Bronchial epithelial cell (primary cell): ENCODE results near the gene CDK18. TPM values are rescaled to one million over a fixed set of nuclear protein-coding genes. Genes with fewer than 3 reads are reported as not detected.

Experiments used
- DNase-seq: peaks from one replicate; pipeline ENCODE4 v3.0.0-alpha.2; 2010; ENCODE audit warnings: low read depth
- FAIRE-seq: peaks from 2 replicates; lab custom pipeline; 2011; peaks lifted over from hg19 to GRCh38; lab: Jason Lieb, UNC
- H3K27me3 ChIP-seq: 2 replicates; pipeline ENCODE4 v1.5.1; 2011; ENCODE audit warnings: low read length; ENCODE audit not compliant: control insufficient read depth, insufficient read depth
- H3K36me3 ChIP-seq: 2 replicates; pipeline ENCODE4 v1.5.1; 2011; ENCODE audit warnings: low read length; ENCODE audit not compliant: control insufficient read depth, insufficient read depth
- H3K4me3 ChIP-seq: 2 replicates; pipeline ENCODE4 v1.5.1; 2011; ENCODE audit warnings: mild to moderate bottlenecking, low read depth, low read length, control low read depth
- total RNA-seq: library from RNA; depleted of rRNA; stranded (reverse); fragments of >200 nt; gene quantifications from 2 replicates; pipeline ENCODE4 v1.2.1, GENCODE V29; 2014
- TF ChIP-seq, protein P1 (sequence below): IDR thresholded peaks from 2 replicates; pipeline ENCODE4 v1.5.1; 2011; ENCODE audit warnings: mild to moderate bottlenecking, moderate library complexity, low read length, control low read depth, inconsistent platforms; ENCODE audit not compliant: insufficient read depth, severe bottlenecking

The CDK18 gene
- total RNA-seq, 1 donor from 2014 or later, result 1.8 TPM

- no peak for DNase-seq
- Histone ChIP-seq H3K27me3 (no peaks in the 10 kb centered on the region), H3K36me3 (peaks cover 2% of the 10 kb centered on the region), H3K4me3 (no peak overlapping the region)
- TF ChIP-seq, protein P1, sequence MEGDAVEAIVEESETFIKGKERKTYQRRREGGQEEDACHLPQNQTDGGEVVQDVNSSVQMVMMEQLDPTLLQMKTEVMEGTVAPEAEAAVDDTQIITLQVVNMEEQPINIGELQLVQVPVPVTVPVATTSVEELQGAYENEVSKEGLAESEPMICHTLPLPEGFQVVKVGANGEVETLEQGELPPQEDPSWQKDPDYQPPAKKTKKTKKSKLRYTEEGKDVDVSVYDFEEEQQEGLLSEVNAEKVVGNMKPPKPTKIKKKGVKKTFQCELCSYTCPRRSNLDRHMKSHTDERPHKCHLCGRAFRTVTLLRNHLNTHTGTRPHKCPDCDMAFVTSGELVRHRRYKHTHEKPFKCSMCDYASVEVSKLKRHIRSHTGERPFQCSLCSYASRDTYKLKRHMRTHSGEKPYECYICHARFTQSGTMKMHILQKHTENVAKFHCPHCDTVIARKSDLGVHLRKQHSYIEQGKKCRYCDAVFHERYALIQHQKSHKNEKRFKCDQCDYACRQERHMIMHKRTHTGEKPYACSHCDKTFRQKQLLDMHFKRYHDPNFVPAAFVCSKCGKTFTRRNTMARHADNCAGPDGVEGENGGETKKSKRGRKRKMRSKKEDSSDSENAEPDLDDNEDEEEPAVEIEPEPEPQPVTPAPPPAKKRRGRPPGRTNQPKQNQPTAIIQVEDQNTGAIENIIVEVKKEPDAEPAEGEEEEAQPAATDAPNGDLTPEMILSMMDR, result no peak
- no peak for FAIRE-seq
These were observed 18.9 kb downstream of the CDK18 start for GRCh38 chr1:205523261-205523890.

DNA sequence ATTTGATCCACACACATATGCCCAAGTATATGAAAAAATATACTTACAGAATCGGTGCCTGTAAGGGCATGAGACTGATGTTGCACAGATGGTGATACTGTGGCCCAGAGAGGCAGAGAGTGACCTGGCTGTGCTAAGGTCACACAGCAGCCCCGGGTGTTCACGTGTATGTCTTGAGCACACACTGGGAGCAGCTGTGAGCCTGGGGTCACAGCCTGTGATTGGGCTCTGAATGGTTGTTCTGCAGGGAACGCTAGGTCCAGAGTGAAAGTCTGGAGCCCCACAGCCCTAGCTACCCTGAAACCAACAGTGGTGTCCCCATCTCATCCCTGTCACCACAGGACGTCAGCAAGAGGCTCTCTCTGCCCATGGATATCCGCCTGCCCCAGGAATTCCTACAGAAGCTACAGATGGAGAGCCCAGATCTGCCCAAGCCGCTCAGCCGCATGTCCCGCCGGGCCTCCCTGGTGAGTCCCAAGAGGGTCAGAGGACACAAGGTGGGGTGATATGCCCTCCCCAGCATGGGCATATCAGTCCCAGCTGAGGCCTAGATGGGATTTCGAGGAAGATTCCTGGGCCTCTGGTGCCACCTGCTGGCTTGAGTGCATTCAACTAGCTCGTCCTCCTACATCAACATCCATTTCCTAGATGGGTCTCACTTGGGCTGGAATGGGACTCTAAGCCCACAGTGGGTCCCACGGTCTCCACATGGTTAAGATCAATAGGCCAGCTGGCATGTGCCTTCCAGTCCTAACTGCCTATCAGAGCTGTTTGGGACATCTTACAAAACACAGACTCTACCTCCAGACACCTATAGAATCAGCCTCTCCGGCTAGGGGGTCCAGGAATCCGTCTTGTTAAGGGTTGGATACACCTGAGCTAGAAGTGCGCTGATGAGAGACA lies 19.7 kb downstream of the CDK18 start:
- peak; percentile 98 for FAIRE-seq
- H3K4me3 ChIP-seq, result no peak overlapping the region
- H3K36me3 ChIP-seq, result peaks cover 2% of the 10 kb centered on the region
- H3K27me3 ChIP-seq, result no peaks in the 10 kb centered on the region
- peak; percentile 52 for DNase-seq
- TF ChIP-seq, protein P1, result peak; percentile 85

GRCh38 chr1:205524794-205525101 lies 20.3 kb downstream of the CDK18 start:
- DNase-seq (no peak), FAIRE-seq (no peak)
- Histone ChIP-seq H3K27me3 (no peaks in the 10 kb centered on the region), H3K4me3 (no peak overlapping the region), H3K36me3 (peaks cover 2% of the 10 kb centered on the region)
- TF ChIP-seq, protein P1, result no peak

DNA sequence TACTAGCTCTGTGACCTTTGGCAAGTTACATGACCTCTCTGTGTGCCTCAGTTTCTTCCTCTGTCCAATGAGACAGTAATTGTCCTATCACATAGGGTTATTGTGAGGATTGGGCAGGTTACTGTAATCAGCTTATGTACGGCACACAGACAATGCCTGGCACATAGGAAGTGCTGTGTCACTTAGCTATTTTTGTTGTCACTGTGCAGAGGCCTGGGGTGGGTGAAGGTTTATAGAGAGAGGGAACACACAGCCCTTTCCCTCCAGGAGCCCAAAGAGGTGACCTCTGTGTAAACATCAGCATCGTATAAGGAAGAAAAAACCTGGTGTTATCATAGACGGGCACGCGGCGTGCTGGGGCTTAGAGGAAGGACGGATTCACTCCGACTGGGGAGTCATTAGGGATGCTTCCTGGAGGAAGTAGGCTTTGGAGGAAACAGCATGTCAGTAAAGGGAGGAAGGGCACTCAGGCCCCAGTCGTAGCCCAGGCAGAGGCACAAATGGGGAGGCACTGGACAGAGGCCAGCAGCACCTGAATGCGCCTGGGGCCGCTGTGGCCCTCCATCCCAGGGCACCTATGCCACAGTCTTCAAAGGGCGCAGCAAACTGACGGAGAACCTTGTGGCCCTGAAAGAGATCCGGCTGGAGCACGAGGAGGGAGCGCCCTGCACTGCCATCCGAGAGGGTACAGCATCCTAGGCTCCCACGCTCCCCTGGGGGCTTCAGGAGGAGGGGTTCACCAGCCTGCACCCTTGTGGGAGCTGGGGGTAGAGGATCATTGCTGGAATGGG lies 21.2 kb downstream of the CDK18 start:
- TF ChIP-seq, protein P1, result no peak
- H3K27me3 ChIP-seq, result no peaks in the 10 kb centered on the region
- no peak for DNase-seq
- peaks cover 2% of the 10 kb centered on the region for H3K36me3 ChIP-seq
- no peak for FAIRE-seq
- no peak overlapping the region for H3K4me3 ChIP-seq

DNA sequence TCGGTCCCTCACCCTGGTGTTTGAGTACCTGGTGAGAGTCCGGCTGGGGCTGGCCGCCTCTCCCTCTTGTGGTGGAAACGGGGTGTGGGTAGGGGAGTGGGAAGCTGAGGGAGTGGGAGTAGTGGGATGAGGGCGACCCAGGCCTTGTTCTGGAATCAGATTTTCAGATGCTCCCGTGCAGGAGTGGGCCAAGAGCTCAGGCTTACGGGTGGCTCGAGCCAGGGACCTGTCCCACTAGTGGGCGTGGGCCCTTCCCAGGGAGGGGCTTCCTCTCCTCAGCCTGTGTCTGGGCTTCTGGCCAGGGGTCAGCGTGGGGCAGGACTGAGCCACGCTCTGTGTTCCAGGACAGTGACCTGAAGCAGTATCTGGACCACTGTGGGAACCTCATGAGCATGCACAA lies 22.0 kb downstream of the CDK18 start:
- DNase-seq (no peak), FAIRE-seq (no peak)
- Histone ChIP-seq H3K4me3 (no peak overlapping the region), H3K36me3 (peaks cover 3% of the 10 kb centered on the region), H3K27me3 (no peaks in the 10 kb centered on the region)
- TF ChIP-seq, protein P1, result no peak
